GM18861 (cell line): ENCODE measurements around the gene VANGL2.
"Not testable (repeated sequence)": the region's sequence is repeated elsewhere in the genome, so short reads cannot be mapped to it uniquely, and the experiment has no call there.

Experiments
- ATAC-seq: cut with Tn5 transposase; IDR thresholded peaks from one replicate; pipeline ENCODE4 v1.9.1; 2021; ENCODE audit not compliant: unreplicated experiment

VANGL2 gene

DNA sequence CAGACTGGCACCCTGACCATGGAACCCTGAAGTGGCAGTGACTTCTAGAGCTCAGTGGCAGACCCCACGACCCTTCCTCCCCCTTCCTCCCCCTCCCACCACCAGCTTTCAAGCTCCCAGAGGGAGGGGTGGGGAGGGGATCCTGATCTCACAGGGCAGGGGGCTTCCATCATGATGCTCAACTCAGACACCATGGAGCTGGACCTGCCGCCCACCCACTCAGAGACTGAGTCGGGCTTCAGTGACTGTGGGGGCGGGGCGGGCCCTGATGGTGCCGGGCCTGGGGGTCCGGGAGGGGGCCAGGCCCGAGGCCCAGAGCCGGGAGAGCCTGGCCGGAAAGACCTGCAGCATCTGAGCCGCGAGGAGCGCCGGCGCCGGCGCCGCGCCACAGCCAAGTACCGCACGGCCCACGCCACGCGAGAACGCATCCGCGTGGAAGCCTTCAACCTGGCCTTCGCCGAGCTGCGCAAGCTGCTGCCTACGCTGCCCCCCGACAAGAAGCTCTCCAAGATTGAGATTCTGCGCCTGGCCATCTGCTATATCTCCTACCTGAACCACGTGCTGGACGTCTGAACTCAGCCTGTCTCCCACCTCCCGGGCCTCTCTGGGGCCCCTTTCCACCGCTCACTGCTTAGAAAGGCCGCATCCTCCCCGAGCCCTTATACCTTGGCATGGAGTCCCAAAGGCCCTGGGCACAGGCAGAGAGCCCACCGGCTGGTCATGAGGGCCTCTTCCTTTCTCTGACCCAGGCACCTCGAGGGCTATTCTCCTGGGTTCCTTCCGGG lies 29.6 kb upstream of the VANGL2 start:
- ATAC-seq = no peak

DNA sequence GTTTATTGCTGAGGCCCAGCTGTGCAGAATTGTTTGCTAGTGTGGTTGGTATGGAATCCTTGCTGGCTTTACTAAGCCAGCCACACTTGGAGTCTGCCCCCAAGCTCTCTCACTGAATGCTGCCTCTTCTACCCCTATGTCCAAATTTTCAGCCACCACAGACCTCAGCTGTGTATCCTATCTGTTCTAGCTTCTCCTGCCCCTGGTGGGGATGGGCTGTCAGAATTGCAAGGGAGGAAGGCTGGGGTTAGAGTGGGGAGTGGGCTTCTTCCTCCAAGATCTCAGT lies 29.1 kb upstream of the VANGL2 start:
- ATAC-seq = no peak

DNA sequence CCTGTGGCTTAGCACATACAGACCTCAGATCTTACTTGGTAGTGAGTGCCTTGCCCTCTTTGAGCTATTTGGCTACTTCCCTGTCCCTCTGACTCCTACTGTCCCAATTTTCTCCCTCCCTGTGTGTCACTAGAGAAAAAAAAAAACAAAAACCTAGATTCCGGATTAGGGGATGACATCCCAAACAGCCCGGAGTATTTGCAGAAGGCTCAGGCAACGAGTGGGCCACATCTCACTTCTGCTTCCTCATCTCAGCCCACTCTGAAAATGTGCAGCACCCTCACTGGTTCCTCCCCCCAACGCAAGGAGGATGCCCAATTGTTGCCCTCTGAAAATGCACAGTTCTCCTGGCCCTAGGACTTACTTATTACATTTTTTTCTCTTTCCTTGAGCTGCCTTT lies 28.6 kb upstream of the VANGL2 start:
- no peak for ATAC-seq

DNA sequence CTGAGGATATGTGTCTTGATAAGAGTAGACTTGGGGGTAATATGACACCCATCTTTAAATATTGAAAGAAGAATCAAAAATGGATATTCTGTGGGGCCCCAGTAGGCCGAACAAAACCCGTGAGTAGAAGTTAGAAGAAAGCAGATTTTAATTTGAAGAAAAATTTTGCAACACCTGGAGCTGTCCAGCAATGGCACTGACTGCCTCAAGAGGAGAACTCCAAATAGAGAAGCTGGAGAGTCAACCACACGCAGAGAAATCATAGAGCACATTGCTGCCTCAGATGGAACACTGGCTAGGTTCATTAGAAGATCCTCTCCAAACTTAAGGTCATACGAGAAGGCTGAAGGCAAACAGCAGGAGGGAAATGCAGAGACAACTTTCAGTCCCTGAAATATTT lies 26.7 kb upstream of the VANGL2 start:
- ATAC-seq = no peak

- ATAC-seq = no peak
Observed at GRCh38 chr1:160374306-160375110, 25.9 kb upstream of the VANGL2 start.

- no peak for ATAC-seq
Observed at GRCh38 chr1:160375788-160376524, 24.4 kb upstream of the VANGL2 start.

DNA sequence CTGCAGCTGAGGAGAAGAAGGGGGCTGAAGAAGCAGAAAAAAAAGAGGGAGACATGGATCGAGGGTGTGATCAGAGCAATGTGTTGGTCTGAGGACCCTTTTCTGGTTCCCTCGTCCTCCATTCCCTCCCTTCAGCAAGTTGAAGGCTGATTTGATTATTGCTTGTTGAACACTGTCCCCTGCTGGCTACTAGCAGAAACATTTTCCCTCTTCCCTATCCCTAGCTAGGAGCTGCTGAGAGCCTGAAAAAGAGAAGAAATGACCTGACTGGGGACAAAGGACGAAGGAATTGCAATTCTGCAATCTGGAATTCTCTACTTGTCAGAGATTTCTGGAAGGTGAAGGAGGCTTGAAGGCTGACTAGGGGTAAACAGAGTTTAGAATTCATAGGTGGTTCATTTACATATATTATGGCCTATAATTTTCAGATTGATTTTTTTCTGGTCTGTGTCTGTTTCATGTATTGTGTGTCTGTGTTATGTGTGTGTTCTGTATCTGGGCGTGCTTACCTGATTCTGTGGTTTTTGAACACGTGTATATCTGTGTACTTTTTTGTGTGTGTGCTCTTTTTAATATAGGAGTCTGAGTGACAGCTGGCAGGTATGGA lies 23.7 kb upstream of the VANGL2 start:
- peak; percentile 57 for ATAC-seq

GRCh38 chr1:160377585-160378206 lies 22.7 kb upstream of the VANGL2 start:
- no peak for ATAC-seq

DNA sequence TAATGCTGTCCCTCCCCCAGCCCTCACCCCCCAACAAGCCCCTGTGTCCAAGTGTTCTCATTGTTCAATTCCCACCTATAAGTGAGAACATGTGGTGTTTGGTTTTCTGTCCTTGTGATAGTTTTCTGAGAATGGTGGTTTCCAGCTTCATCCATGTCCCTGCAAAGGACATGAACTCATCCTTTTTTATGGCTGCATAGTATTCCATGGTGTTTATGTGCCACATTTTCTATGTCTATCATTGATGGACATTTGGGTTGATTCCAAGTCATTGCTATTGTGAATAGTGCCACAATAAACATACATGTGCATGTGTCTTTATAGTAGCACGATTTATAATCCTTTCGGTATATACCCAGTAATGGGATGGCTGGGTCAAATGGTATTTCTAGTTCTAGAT lies 15.6 kb upstream of the VANGL2 start:
- ATAC-seq = not testable (repeated sequence)

DNA sequence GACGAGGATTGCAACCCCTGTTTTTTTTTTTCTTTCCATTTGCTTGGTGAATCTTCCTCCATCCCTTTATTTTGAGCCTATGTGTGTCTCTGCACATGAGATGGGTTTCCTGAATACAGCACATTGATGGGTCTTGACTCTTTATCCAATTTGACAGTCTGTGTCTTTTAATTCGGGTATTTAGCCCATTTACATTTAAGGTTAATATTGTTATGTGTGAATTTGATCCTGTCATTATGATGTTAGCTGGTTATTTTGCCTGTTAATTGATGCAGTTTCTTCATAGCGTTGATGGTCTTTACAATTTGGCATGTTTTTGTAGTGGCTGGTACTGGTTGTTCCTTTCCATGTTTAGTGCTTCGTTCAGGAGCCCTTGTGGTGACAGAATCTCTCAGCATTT lies 12.0 kb upstream of the VANGL2 start:
- not testable (repeated sequence) for ATAC-seq

DNA sequence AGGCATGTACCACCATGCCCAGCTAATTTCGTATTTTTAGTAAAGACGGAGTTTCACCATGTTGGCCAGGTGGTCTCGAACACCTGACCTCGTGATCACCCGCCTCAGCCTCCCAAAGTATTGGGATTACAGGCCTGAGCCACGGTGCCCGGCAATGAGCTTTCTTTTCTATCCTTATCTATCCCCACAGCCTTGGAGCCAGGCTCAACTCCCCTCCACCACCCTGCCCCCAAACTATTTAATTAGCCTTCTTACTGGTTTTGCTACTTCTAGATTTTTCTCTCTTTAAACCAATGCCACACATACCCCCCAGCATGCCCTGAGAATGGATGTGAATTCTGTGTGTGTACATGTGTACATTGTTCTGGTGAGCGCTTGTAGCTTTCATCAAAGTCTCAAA lies 5.7 kb upstream of the VANGL2 start:
- ATAC-seq = no peak

DNA sequence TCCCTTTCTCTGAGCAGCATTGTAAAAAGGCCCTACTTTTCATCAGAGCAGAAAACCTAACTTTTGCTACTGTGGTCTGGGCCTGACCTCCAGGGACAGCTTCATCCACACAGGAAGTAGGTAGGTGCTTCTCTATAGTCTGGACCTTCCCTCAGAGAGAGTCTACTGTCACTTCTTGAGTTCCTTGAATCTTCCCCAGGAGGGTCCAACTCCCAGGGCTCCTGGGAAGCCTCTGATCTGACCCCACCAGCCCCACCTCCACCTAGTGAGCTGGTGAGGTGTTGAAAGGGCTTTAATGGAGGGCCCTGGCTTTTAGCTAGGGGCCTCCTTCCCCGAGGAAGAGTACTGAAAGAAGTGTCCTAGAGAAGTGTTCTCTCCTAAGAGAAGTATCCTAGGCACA lies 2.7 kb upstream of the VANGL2 start:
- no peak for ATAC-seq

DNA sequence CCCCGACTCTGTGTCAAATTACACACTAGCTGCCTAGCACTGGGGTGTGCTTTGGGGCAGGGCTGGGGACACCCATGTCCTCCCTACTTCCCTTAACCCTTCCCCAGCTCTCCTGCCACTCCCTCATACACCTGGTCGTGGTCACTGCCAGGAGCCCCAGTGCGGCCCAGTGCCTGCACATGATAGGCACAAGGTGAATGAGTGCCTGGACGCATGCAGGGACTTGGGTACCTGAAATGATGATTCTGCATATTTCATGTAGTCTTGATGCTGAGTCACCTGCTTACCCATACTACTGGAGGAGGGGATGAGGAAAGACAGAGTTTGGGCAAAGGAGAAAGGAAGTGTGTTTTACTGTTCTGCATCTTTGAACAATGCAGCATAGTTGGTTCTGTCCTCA lies 1.5 kb upstream of the VANGL2 start:
- ATAC-seq = no peak

DNA sequence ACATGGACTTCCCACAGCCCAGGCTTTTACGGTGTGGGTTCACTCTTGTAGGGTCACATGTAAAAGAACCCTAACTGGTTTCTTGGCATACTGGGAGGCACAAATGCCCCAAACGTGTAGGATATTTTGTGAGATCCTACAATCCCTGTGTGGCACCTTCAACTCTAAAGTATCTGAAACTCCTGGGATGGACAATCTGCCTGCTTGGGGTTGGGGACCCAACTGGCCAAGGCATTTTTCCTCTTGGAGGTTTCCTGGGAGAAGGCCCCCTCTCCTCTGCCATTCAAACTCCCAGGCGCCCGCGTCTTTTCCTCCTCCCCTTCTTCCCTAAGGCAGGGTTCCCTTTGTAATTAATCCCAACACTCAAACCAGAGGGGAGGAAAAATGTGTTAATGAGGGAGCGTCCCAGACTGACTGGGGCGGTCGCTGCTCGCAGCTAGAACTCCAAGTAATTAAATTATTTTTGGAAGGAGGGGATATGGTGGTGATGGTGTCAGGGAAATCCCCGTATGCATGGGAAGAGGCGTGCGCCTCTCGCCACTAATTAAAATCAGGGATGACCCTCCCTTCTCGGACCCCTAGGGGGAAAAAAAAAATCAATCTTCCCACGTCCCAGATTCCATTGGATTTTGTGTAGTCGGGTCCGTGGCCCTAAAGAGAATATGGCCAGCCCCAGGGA lies 681 bp upstream of the VANGL2 start:
- no peak for ATAC-seq

DNA sequence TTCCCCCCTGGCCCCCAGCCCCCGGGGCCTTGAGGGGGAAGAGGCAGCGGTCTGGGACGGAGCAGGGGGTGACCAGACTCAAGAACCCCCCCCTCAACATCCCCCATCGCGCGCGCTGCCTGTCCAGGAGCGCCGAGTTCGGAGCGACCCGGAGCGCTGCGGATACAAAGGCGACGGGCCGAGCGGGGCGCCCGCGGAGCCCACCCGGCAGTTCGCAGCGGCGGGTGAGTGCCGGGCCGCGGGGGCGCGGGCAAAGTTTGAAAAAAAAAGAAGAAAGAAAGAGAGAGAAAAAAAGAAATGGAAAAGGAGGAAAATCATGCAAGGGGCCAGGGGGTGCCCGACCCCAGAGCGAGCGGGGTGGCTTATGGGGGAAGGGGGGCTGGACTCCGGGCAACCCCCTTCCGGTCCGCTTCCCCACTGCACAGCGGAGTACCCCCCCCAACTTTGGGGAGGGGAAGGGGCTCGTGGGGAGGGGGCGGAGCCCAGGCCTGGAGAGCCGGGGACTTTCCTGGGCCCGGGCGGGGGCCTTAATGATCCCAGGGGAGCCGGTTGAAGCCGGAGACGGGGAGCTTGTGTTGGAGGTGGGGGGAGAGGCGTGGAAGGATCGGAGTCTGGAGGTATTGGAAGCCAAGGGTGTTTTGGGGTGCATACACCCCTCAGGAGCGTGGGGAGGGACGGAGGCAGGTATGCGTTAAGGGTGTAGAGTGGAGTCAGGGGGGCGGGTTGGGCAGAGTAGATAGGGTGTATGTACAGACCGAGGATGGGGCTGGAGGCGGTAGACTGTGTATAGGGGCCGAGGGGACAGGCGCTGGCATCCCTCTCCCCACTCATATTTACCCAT lies 502 bp downstream of the VANGL2 start:
- ATAC-seq = no peak

- no peak for ATAC-seq
Observed at GRCh38 chr1:160401487-160401805, 1.1 kb downstream of the VANGL2 start.

DNA sequence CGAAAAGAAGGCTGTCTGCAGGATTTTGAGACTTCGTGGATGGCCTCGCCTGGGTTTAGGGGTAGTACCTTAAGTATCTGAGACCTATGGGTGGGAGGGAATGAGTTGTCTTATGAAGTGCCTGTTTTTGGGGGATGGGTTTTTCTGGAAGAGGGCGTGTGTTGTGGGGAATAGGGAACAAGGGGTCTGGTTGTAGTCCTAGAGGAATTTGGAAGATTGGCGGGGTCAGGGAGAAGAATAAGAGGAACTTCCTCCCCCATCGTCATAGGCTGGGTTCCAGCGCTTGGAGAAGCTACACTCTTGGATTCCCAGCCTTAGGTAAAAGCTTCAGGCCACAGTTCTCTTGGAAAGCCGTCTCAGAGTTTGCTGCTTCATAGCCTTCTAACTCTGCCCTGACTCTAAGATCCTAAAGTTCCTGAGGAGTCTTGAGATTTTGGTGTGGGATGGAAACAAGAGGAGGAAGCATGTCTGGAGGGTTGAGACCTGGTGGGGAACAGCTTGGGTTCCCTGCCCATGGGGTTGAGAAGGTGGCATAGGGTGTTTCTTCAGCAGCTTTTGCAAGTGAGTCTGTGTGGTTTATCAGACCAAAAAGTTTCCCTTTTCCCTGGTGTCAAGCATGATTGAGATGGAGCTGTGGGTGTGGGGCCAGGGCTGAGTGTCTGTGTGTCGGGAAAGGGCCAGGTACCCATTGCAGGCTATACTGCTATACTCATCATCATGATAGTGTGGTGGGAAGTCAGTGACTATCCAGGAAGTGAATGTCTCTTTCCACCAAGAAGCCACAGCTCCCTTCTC lies 1.8 kb downstream of the VANGL2 start:
- no peak for ATAC-seq

GRCh38 chr1:160403244-160403643 lies 2.9 kb downstream of the VANGL2 start:
- ATAC-seq = no peak

- no peak for ATAC-seq
Observed at GRCh38 chr1:160404094-160404493, 3.7 kb downstream of the VANGL2 start.
